Vagina (tissue), 2 donors: ENCODE data around the gene PLXDC1.

Experiments
- CTCF ChIP-seq, 3 experiments: fragments of 450-650 bp in 2 of 3; fragments of 200-600 bp in 1 of 3; sonication (generic) in 1 of 3; IDR thresholded peaks; one replicate each; pipeline ENCODE4 v1.5.1; 2017 to 2019; ENCODE audit warnings: antibody characterized with exemption in 3 of 3, mild to moderate bottlenecking in 2 of 3, moderate library complexity in 2 of 3
- POLR2A ChIP-seq, 2 donors: fragments of 450-650 bp; IDR thresholded peaks; one replicate each; pipeline ENCODE4 v1.6.1; 2017; ENCODE audit warnings: antibody characterized with exemption in 2 of 2, mild to moderate bottlenecking in 2 of 2, moderate library complexity in 2 of 2
- POLR2AphosphoS5 ChIP-seq, 2 donors: sonication (generic); formaldehyde crosslinking; IDR thresholded peaks; one replicate each; pipeline ENCODE4 v1.9.0; 2017; ENCODE audit warnings: antibody characterized with exemption in 2 of 2, mild to moderate bottlenecking in 2 of 2, low read depth in 1 of 2; ENCODE audit not compliant: insufficient read depth in 1 of 2

- TF ChIP-seq POLR2A (IDR thresholded peaks at IDR 0.05) (no peak), CTCF (IDR thresholded peaks at IDR 0.05) (peak in 1 of 3 experiments; percentile 23), POLR2AphosphoS5 (IDR thresholded peaks at IDR 0.05; ENCODE audit: insufficient read depth in 1 of 2, low read depth in 1 of 2) (no peak)
Observed at GRCh38 chr17:39194089-39194984, 42.9 kb upstream of the PLXDC1 start.
